GM21786 (cell line): ENCODE data around the gene DIPK1A.
"Not testable (repeated sequence)": the region's sequence is repeated elsewhere in the genome, so short reads cannot be mapped to it uniquely, and the experiment has no call there.

Experiments used
- ATAC-seq: cut with Tn5 transposase; IDR thresholded peaks from one replicate; pipeline ENCODE4 v1.9.1; 2021; ENCODE audit not compliant: unreplicated experiment

Gene DIPK1A

GRCh38 chr1:92921031-92922023 is 39.9 kb downstream of the DIPK1A start:
- ATAC-seq, result no peak

DNA sequence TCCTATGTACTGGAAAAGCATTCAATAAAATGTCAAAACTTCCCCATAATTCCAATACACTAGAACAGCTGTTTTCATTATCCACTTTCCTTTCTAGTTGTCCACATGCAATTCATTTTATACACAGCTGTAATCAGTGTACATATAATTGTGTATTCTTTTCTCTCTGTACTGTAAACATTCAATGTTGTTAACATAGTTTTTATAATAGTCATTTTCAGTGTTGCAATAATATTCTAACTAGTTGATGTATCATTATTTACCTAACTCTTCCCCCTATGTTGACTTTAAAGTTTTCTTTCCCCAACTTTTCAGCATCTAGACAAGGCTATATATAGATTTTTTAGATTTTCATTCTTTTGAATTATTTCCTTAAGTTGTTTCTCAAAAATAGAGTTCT is 44.4 kb downstream of the DIPK1A start:
- no peak for ATAC-seq

DNA sequence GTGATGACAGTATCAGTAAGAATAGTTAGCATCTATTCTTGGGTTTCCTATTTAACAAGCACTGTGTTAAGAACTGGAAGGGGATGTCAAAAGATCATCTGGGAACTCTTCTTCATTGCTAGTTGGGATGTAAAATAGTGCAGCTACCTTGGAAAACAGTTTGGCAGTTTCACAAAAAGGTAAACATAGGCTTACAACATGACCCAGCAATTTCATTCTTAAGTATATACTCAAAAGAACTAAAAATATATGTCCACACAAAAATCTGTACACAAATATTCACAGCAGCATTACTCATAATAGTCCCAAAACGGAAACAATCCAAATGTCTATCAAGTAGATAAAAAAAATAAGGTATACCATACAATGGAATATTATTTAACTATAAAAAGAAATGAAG is 45.7 kb downstream of the DIPK1A start:
- no peak for ATAC-seq

DNA sequence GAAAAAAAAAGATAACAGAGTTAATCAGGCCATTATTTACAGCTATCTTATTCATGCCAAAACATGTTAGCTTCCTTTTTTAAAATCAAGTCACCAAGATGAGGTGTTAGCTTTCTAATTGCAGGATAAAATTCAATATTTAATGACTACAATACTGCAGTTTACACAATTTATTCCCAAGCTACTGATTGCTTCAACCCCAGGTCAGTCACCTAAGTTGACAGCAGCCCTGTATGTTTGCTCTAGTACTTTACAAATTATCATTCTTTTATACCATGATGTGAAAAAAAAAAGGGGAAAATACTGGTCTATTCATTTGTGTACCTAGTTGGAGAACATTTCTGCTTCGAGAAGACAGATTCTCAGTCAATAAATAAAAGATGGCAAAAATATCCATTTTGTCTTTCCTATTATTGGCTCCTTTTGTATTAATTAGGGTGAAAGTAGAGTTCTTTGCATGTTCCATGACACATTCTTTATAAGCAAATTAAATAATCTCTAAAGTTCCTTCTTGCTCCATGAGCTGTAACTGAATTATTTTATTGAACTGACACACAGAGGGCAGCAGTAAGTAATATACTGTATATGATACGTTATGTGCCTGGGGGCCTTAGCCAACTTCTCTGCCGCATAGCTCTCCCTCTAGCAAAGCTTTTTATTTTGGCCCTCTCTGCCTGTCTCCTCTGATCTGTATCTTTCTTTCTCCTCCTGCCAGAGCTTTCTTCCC is 48.0 kb downstream of the DIPK1A start:
- no peak for ATAC-seq

GRCh38 chr1:92910081-92910480 is 51.2 kb downstream of the DIPK1A start:
- ATAC-seq, result no peak

GRCh38 chr1:92909321-92909720 is 51.9 kb downstream of the DIPK1A start:
- ATAC-seq, result no peak

GRCh38 chr1:92907949-92908684 is 53.1 kb downstream of the DIPK1A start:
- ATAC-seq, result no peak

GRCh38 chr1:92903765-92904164 is 57.5 kb downstream of the DIPK1A start:
- ATAC-seq, result no peak

DNA sequence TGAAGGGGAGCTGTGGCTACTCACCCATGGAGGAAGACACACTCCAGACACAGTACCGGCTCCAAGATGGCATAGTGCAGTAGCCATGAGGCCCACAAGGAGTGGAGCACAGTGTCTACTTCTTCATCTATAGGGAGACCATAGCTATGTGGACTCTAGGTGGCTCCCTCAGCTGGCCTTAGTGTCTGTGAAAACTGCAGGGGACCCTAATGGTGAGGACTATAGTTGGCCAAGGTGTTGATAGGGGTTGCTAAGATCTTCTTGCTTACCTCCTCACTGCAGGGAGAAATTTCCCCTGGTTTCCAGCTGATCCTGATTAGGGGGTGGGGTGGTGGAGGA is 58.9 kb downstream of the DIPK1A start:
- ATAC-seq, result no peak

DNA sequence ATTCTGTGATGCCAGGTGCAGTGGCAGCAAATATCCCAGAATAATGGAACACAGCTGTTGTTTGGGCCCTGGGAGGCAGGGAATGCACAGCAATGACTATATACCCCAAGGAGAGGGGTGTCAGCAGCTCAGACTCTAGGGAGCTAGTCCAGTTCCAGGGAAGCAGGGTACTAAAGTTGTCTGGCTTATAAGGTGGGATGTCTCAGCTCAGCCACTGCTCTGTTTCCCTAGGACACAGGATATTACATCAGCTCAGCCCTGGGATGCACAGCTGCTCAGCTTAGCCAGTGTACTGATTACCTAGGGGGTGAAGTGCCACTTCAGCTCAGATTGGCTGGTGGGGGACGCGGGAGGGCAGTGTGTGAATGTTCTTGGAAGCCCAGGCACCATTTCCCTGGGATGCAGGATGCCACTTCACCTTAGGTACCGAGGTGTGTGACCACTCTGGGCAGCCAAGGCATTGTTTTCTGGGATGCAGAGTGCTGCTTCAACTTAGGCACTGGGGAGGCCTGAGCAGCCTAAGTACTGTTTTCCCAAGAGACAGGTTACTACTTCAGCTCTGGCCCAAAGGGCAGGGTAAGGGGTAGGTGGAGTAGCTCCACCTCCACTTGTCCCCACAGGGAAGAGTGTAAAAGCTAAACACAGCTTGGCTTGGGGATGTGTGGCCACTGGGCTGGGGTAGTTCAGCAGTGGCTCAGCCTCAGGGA is 59.4 kb downstream of the DIPK1A start:
- ATAC-seq, result no peak

- no peak for ATAC-seq
Measured at GRCh38 chr1:92901126-92901525, 60.1 kb downstream of the DIPK1A start.

GRCh38 chr1:92900539-92900938 is 60.7 kb downstream of the DIPK1A start:
- ATAC-seq, result no peak

- no peak for ATAC-seq
Measured at GRCh38 chr1:92899780-92900179, 61.5 kb downstream of the DIPK1A start.

DNA sequence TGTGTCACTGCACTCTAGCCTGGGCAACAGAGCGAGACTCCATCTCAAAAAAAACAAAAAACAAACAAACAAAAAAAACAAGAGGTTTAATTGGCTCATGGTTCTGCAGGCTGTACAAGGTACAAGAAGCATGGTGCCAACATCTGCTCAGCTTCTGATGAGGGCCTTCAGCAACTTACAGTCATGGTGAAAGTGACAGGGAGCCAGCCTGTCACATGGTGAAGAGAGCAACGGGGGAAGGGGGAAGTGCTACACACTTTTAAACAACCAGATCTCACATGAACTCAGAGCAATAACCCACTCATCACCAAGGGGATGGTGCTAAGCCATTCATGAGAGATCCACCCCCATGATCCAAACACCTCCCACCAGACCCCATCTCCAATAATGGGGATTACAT is 63.2 kb downstream of the DIPK1A start:
- ATAC-seq, result not testable (repeated sequence)

- no peak for ATAC-seq
Measured at GRCh38 chr1:92887465-92887864, 73.8 kb downstream of the DIPK1A start.

DNA sequence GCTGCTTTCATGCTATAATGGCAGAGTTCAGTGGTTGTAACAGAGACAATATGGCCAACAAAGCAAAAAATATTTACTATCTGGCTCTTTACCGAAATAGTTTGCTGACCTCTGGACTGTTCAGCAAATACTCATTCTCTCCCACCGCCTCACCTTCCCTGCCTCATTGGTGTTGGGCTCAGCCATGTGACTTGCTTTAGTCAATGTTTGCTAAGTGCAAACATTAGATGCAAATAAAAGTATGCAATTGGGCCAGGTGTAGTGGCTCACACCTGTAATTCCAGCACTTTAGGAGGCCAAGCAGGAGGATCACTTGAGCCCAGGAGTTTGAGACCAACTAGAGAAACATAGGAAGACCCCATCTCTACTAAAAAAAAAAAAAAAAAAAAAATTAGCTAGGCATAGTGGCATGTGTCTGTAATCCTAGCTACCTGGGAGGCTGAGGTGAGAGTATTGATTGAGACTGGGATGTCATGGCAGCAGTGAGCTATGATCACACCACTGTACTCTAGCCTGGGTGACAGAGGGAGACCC is 74.3 kb downstream of the DIPK1A start:
- no peak for ATAC-seq

DNA sequence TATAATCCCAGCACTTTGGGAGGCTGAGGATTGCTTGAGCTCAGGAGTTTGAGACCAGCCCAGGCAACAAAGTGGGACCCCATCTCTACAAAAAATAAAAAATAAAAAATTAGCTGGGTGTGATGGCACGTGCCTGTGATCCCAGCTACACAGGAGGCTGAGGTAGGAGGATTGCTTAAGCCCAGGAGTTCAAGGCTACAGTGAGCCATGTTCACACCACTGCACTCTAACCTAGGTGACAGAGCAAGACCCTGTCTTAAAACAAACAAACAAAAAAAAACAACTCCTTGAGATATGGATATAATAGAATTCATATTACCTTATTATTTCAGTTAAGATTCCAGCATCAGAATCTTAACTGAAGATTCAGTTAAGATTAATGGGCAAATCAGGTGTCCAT is 77.1 kb downstream of the DIPK1A start:
- no peak for ATAC-seq

DNA sequence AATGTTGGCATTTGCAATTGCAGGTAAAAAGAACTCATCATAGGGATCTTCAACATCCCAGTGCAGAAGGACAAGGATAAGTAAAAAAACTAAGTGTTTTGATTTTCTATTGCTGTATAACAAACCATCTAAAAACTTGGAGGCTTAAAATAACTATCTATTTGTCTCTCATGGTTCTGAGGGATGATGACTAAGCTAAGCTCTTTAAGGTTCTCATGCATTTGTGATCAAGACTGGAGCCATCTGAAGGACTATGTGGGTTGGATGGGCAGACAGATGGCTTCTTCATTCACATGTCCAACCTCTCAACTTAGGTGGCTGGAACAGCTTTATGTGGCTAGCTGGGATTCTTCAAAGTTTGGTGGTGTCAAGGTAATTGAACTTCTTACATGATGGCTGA is 78.0 kb downstream of the DIPK1A start:
- no peak for ATAC-seq

DNA sequence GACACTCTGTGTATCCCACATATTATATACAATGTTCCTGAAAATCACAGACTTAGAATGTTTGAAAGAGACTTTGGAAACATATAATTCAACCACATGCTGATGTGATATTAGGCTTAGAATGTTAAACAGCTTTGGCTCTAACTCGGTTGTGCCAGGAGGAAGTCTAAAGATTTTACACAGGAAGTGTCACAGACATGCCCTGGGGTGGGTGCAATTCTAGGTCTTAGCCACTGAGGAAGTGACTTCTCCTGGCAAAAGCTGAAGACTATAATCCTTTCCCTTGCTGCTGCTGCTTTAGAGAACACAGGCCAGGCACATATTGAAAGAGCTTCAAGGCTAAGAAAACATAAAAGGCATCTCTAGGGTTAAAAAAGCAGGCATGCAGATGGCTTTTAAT is 78.4 kb downstream of the DIPK1A start:
- ATAC-seq, result no peak

DNA sequence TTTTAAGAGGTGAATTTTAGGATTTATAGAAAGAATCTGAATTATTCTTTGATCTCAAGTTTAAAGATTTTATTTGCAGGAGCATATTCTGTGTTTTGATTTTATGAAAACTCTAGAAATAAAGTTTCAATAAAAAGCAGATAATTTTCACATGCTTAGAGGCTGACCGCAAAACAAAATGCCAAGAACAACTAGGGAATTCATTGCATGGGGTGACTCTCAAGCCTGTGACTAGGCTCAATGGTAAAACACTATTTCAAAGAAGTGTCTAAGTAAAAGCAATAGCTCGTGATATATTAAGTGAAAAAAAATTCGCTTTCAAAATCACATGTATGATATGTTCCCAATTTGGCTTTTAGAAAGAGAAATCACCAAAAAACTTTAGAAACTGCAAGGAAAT is 79.9 kb downstream of the DIPK1A start:
- ATAC-seq, result no peak
